ENCODE results near the gene PRR14. TPM values are rescaled to one million over a fixed set of nuclear protein-coding genes. Genes with fewer than 3 reads are reported as not detected.
A peak's percentile ranks its signal among the peaks of the same experiment; 100 is the strongest.

Gene PRR14
- total RNA-seq, 1 donor from 2014 or later = 3.5 TPM

DNA sequence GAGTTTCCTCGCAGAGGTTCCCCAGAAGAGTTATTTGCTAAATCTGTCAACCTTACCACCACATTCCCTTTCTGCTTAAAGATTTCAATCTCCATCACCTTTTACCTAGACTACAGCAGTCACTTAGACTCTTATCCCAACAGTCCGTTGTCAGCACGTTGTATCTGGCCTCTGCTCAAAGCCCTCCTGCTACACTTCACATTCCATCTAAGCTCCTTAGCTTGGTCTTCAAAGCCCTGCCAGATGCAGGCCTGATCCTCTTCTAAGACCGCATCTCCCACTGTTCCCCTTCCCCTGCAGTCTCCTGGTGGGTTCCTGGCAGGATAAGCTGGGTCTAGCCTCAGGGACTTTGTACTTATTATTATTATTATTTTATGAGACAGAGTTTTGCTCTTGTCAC is 37.9 kb downstream of the PRR14 start:
- Mint-ChIP-seq H3K27me3 (ENCODE audit: insufficient read depth, low read depth) (peaks cover 5% of the 10 kb centered on the region), H3K36me3 (peaks cover 2% of the 10 kb centered on the region), H3K27ac (no peak overlapping the region), H3K4me1 (peaks cover 11% of the 10 kb centered on the region), H3K9me3 (peaks cover 2% of the 10 kb centered on the region), H3K4me3 (no peak overlapping the region)
- no peak for DNase-seq (ENCODE audit: low spot score)
- Histone ChIP-seq H3K79me2 (ENCODE audit: low read depth) (no peaks in the 10 kb centered on the region), H3K9ac (no peak overlapping the region), H4K20me1 (ENCODE audit: low read depth) (peaks cover 4% of the 10 kb centered on the region), H3K9me3 (ENCODE audit: low read depth) (no peaks in the 10 kb centered on the region), H3K4me2 (no peak overlapping the region), H2AFZ (replicated peaks) (no peak overlapping the region), H3K4me1 (no peaks in the 10 kb centered on the region), H3F3A (ENCODE audit: low read depth) (peaks cover 3% of the 10 kb centered on the region), H3K27ac (no peak overlapping the region), H3K4me3 (no peak overlapping the region), H3K27me3 (peaks cover 99% of the 10 kb centered on the region), H3K36me3 (no peaks in the 10 kb centered on the region)
- TF ChIP-seq EZH2phosphoT487 (IDR thresholded peaks at IDR 0.05) (no peak), EZH2 (IDR thresholded peaks at IDR 0.05) (no peak)
- TF ChIP-seq, protein P1, sequence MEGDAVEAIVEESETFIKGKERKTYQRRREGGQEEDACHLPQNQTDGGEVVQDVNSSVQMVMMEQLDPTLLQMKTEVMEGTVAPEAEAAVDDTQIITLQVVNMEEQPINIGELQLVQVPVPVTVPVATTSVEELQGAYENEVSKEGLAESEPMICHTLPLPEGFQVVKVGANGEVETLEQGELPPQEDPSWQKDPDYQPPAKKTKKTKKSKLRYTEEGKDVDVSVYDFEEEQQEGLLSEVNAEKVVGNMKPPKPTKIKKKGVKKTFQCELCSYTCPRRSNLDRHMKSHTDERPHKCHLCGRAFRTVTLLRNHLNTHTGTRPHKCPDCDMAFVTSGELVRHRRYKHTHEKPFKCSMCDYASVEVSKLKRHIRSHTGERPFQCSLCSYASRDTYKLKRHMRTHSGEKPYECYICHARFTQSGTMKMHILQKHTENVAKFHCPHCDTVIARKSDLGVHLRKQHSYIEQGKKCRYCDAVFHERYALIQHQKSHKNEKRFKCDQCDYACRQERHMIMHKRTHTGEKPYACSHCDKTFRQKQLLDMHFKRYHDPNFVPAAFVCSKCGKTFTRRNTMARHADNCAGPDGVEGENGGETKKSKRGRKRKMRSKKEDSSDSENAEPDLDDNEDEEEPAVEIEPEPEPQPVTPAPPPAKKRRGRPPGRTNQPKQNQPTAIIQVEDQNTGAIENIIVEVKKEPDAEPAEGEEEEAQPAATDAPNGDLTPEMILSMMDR (IDR thresholded peaks at IDR 0.05) = no peak

DNA sequence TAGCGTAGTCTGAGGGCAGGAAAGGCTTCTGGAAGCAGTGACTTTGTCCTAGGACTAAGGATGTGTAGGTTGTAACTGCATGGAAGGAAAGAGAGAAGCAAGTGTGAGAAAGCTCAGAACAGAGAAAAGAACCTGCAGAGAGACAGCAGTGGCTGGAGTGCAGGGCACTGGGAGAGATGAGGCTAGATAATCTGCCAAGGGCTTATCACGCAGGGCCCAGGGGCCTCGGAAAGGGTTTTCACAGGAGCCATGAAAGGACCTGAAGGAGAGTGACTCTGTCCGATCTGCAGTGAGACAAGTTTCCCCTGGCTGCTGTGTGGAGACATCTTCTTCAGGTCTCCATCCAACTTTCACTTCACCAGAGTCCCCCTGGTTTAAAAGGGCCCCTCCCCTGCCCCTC is 41.1 kb downstream of the PRR14 start:
- H3K36me3 ChIP-seq = no peaks in the 10 kb centered on the region
- H3K27ac ChIP-seq = no peak overlapping the region
- peak overlapping the region; percentile 21 for H3K4me3 Mint-ChIP-seq
- no peak overlapping the region for H2AFZ ChIP-seq (replicated peaks)
- peak; percentile 15 for DNase-seq (ENCODE audit: low spot score)
- H3K27me3 ChIP-seq = peaks cover 70% of the 10 kb centered on the region
- H3K36me3 Mint-ChIP-seq = peaks cover 2% of the 10 kb centered on the region
- H3K27me3 Mint-ChIP-seq (ENCODE audit: insufficient read depth, low read depth) = no peaks in the 10 kb centered on the region
- no peaks in the 10 kb centered on the region for H3K9me3 Mint-ChIP-seq
- peak overlapping the region; percentile 0 for H3K27ac Mint-ChIP-seq
- H3K79me2 ChIP-seq (ENCODE audit: low read depth) = no peaks in the 10 kb centered on the region
- H3F3A ChIP-seq (ENCODE audit: low read depth) = peaks cover 3% of the 10 kb centered on the region
- no peak overlapping the region for H3K4me2 ChIP-seq
- no peaks in the 10 kb centered on the region for H3K9me3 ChIP-seq (ENCODE audit: low read depth)
- H3K4me1 Mint-ChIP-seq = peaks cover 15% of the 10 kb centered on the region
- no peak overlapping the region for H3K4me3 ChIP-seq
- H3K4me1 ChIP-seq = no peaks in the 10 kb centered on the region
- TF ChIP-seq EZH2phosphoT487 (IDR thresholded peaks at IDR 0.05) = no peak
- no peak for TF ChIP-seq EZH2 (IDR thresholded peaks at IDR 0.05)
- TF ChIP-seq, protein P1 (IDR thresholded peaks at IDR 0.05) = no peak
- no peak overlapping the region for H3K9ac ChIP-seq
- peaks cover 4% of the 10 kb centered on the region for H4K20me1 ChIP-seq (ENCODE audit: low read depth)

DNA sequence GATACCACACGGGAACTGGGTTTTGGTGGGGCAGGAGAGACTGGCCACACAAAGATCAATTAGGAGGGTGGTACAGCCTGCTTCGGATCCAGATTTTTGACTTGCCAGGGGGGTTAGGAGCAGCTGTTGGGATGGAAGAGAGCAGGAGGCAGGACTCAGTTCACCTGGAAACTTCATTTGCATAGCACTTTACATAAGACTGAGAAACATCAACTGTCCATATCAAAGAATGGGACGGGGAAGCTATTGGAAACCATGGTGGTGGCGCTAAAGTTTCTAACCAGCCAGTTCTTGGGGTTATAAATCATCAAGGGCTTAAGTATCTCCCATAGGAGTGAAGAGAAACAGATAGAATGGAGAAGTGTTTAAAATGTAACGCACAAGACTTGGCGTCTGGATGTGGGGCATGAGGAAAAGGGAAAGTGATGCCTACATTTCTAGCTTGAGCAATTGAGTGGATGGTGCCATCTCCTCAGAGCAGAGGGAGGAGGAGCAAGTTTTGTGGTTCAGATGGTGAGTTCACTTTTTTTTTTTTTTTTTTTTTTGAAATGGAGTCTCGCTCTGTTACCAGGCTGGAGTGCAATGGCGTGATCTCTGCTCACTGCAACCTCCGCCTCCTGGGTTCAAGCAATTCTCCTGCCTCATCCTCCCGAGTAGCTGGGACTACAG is 41.8 kb downstream of the PRR14 start:
- Histone ChIP-seq H3K4me1 (no peaks in the 10 kb centered on the region), H3K9me3 (ENCODE audit: low read depth) (no peaks in the 10 kb centered on the region), H4K20me1 (ENCODE audit: low read depth) (peaks cover 4% of the 10 kb centered on the region), H3F3A (ENCODE audit: low read depth) (peaks cover 5% of the 10 kb centered on the region), H3K36me3 (no peaks in the 10 kb centered on the region), H3K27me3 (peaks cover 64% of the 10 kb centered on the region), H3K27ac (no peak overlapping the region), H3K4me2 (no peak overlapping the region), H3K79me2 (ENCODE audit: low read depth) (no peaks in the 10 kb centered on the region), H3K9ac (no peak overlapping the region), H2AFZ (replicated peaks) (no peak overlapping the region), H3K4me3 (no peak overlapping the region)
- no peak for TF ChIP-seq EZH2phosphoT487 (IDR thresholded peaks at IDR 0.05)
- TF ChIP-seq, protein P1 (IDR thresholded peaks at IDR 0.05) = no peak
- TF ChIP-seq EZH2 (IDR thresholded peaks at IDR 0.05) = no peak
- H3K27ac Mint-ChIP-seq = no peak overlapping the region
- peaks cover 2% of the 10 kb centered on the region for H3K36me3 Mint-ChIP-seq
- no peak for DNase-seq (ENCODE audit: low spot score)
- no peak overlapping the region for H3K4me3 Mint-ChIP-seq
- H3K4me1 Mint-ChIP-seq = peaks cover 17% of the 10 kb centered on the region
- no peaks in the 10 kb centered on the region for H3K27me3 Mint-ChIP-seq (ENCODE audit: insufficient read depth, low read depth)
- no peaks in the 10 kb centered on the region for H3K9me3 Mint-ChIP-seq
